ENCODE data around the gene PFDN4.

PFDN4 gene

DNA sequence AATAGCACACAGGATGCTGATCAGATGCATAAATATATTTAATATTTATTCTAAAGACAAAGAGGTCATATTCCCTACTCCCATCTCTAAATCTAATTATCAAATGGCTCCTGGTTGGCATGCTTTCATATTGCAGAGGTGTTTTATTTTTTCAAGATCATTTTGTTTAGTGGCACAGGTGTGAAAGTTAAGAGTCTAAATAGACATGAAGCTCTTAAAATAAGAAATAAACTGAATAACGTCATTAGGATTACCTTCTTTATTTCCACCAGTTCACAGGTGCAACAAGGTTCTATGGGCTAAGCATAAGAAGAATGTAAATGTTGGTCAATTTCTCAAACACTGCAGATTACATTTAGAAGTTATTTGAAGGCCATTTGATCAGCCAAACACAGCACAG, 27.0 kb upstream of the PFDN4 start:
- no peak for TF ChIP-seq GATA1 (IDR thresholded peaks at IDR 0.05; ENCODE audit: low read depth, low read length)
- TF ChIP-seq POLR2A (IDR thresholded peaks at IDR 0.05; ENCODE audit: low read length) = no peak
- no peak for DNase-seq

DNA sequence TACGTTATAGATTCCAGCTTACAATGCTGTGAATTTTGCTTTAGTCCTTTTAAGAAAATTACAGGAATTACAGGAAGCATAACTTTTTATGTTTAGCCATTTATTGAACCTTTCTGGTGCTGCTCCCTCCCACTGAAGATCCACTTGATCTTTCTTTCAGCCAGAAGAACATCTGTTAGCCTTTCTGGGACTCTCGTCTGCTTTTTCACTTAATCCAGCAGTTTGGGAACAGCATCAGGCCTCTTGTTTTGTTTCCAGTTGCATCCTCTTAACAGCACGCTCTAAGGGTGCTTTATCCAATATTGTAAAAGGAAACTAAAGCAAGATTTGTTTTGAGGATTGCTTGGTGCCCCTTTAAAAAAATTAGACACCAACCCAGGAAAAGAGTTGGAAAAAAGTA, 23.8 kb upstream of the PFDN4 start:
- DNase-seq = no peak
- no peak for TF ChIP-seq POLR2A (IDR thresholded peaks at IDR 0.05; ENCODE audit: low read length)

DNA sequence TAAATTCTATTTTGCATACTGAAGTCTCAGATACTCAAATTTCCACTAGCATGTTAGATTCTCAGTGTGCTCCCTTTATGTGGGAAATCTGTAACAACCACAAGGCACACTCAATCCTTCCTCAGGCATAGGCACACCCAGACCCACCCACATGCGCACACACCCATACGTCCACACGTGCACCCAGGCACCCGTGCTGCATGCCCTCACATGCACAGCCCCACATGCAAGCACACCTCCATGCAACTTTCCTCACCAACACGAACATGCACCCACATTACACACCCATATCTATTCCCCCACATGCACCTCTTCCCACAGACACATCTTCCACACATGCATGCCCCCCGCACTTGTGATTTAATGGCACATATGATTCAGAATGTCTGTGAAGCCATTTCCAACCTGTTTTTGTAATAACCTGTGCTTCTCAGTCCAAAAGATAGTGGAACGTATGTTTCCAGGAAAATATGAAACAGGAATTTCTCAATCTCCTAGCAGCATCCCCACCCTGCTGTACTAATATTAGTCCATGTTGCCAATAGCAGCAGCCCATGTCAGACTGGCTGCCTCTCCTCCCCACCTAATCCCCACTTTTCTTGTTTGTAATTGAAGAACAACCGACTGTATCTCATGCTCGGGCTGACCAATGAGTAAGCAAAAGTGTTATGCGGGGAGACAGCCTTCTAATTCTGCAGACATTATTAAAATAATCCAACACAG, 22.8 kb upstream of the PFDN4 start:
- DNase-seq = no peak
- TF ChIP-seq POLR2A (IDR thresholded peaks at IDR 0.05; ENCODE audit: low read length) = no peak
- TF ChIP-seq GATA1 (IDR thresholded peaks at IDR 0.05; ENCODE audit: low read depth, low read length) = no peak

DNA sequence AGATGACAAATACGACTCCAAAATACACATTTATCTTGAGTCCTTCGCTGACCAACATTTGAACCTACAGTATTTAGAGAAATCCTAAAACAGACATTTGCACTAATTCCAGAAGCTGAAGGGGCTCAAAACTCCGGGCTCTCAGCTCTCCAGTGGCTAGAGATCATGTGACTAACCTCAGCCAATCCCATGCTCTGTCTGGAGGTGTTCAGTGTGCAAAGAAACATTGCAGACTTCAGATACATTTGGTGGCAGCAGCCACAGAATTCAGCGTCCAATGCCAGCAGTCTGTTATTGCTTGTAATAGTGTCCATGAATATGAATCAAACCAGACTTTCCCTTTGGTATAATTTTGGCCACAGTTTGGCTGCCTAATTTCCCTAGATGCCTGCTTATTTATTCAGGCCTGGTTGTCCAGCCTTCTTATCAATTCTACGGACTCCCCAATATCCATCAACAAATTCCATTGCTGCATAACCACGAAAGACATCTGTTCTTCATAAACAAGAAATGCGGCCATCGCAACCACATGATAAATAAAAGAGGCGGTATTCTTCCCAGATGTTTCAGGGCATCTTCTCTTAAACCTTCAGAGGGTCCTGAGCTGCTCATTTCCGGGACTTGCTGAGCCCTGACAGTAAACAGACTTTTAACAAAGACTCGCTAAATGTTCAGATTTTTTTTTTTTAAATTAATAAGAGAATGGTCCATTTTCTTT, 19.6 kb upstream of the PFDN4 start:
- no peak for DNase-seq
- no peak for TF ChIP-seq POLR2A (IDR thresholded peaks at IDR 0.05; ENCODE audit: low read length)
- TF ChIP-seq GATA1 (IDR thresholded peaks at IDR 0.05; ENCODE audit: low read depth, low read length) = no peak

DNA sequence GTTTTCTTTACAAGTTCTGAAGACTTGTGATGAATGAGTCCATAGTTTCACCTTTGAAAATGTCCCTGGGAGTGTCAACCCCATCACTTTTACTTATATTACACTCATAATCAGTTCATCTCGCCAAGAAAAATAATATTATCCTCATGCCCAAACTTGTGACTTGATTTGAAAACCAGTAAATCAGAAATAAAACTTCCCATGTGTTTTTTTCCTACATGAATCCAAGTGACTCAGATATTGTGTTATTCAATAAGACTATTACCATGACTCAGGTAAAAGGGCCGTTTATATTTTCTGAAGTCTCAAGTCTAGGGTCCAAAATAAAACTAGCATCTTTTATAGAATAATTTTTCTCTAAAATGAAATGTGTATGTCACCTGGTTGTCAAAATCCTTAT, 18.3 kb upstream of the PFDN4 start:
- TF ChIP-seq GATA1 (IDR thresholded peaks at IDR 0.05; ENCODE audit: low read depth, low read length) (no peak), POLR2A (IDR thresholded peaks at IDR 0.05; ENCODE audit: low read length) (no peak)
- no peak for DNase-seq

DNA sequence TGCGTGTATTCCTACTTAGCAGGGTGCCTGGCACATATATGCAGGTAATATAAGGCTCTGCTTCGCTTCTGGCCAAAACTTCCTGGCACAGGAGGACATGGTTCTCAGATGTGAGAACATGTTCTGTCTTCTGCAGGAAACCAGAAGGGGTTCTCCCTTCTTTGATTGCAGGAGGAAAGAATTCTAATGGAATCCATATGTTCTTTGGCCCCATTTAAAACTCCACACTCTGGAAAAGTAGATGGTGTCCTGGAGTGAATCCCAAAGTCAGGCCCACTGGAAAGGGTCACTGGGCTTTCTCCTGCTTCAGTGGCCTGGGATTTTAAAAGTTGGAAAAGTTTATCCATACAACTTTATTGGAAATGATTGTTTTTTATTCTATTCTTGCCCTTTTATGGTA, 17.7 kb upstream of the PFDN4 start:
- TF ChIP-seq GATA1 (IDR thresholded peaks at IDR 0.05; ENCODE audit: low read depth, low read length) (no peak), POLR2A (IDR thresholded peaks at IDR 0.05; ENCODE audit: low read length) (no peak)
- DNase-seq = no peak

DNA sequence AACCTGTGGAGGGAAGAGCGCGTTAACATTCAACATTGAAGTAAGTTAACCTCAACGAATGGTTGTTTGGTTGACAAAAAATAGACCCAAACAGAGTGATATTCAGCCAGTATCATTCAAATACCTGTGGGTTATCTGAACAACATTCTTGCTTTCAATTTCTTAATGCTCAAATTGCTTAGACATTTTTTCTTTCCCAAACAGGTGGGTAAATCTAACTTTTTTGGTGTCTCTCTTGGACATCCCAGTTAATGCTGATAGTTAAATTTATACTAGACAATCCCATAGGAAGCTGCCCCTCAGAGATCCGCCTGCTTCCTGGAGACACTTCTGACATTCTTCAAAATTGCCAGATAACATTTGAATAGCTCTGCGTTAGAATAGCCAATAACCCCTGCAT, 14.1 kb upstream of the PFDN4 start:
- TF ChIP-seq POLR2A (IDR thresholded peaks at IDR 0.05; ENCODE audit: low read length) (no peak), GATA1 (IDR thresholded peaks at IDR 0.05; ENCODE audit: low read depth, low read length) (no peak)
- DNase-seq = no peak

DNA sequence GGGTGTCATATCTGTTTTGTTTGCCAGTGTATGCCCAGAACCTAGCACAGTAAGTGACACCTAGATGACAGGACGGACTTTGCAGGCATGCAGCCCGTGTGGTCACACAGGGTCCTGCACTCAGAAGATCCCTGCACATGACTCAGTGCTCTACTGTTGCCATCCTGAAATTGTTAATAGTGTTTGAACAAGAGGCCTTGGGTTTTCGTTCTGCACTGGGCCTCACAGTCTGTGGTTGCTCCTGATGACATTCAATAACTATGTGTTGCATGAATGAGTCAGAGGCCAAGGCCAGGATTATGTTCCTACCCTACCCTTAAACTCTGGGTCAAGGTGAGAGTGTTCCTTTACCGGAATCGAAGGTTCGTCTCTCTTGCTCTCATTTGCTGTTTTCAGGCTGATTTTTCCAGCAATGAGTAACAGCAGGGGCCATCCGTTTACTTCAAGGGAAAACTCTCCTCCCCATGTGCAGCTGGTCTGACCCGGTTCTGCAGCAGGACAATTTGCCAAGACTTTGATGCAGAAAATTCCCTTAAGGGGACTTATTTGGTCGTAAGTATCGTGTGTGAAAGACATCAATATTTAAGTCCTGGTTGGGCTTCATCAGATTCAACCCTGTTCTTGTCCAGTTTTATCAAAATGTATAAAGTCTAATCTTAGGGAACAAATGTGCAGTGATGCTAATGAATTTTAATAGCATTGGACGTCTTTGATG, 13.0 kb upstream of the PFDN4 start:
- TF ChIP-seq POLR2A (IDR thresholded peaks at IDR 0.05; ENCODE audit: low read length) (no peak), GATA1 (IDR thresholded peaks at IDR 0.05; ENCODE audit: low read depth, low read length) (no peak)
- DNase-seq = no peak

DNA sequence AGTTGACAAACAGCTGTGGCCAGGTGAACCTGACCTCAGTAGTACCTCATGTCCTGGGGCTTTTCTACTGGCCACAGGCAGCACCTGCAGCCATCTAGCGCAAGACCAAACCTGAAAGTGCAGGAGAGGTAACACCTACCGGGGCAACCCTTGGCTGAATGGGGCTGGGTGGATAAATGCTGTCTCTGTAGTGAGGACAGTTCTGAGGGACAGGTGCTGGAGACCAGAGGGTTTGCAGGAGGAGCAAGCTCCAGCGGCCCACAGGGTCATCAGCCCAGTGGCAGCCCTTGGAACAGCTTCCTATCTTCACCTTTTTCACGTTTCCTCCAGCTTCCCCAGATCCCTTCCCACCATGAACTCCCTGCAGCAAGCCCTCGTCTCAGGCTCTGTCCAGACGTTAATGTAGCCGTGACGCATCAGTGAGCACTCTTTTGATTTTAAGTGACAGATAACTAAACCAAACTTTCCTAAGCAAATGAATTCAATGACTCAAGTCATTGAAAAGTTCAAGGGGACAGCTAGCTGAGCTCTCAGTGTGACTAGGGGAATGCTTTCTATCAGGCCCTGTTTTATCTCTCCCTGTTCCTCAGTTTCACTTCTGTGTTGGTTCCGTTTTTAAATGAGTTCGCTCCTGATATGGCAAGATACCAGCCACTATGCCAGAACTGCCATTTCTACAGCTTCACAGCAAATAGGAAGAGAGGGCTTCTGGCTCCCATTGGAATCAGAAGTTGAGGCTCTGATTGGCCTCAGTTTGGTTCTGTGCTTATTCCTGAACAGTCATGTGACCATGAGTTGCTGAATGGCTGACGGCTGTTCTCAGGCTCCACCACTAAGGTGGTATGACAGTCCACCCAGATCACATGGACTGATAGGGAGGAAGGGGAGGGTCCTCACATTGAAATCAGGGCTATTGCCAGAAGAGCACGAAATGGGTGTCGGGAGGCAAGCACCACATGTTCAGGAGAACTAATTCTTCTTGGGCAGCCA, 12.1 kb upstream of the PFDN4 start:
- no peak for DNase-seq
- no peak for TF ChIP-seq POLR2A (IDR thresholded peaks at IDR 0.05; ENCODE audit: low read length)
- TF ChIP-seq GATA1 (IDR thresholded peaks at IDR 0.05; ENCODE audit: low read depth, low read length) = no peak

DNA sequence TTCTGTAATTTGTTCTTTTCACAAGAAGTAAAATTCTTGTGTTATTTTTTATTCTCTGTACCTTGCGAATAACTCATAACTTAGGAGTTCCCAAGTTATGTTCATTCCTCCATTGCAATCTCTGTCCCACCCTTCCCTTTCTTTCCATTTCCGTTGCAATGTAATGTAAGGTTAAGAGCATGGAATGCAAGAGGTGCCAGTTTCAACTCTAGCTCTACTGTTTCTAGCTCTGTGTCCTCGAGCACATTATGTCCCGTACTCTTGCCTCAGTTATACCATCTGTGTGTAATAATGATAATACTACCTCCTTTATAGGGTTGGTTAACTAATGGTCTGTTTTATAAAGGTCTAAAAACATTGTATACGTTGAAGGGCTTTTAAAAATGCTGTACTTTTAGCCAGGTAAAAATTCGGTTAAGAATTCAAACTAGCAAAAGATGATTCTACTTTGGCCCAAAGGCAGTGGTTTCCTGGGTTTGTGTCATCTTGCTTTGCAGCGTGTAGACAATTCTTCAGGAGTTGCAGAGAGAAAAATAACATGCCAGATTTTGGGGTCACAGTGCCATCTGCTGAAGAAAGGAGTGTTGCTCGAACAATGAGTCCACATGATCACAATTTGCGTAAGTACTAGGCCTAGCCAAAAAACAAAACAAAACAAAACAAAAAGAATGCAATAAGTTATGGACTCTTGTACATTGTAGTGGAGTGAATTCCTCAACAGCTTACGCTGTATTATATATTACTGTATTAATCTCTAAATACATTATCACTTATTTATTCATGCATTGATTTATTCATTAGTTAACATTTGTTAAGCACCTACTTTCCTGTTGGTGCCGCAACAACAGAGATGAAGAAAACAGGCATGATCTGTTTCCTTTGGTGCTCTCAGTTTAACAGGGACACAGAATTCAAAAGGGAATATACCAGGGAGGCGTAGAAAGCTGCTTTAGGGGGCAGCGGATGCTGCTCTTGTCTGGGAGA, 10.0 kb upstream of the PFDN4 start:
- peak; percentile 22 to 30 for DNase-seq
- TF ChIP-seq GATA1 (IDR thresholded peaks at IDR 0.05; ENCODE audit: low read depth, low read length) (no peak), POLR2A (IDR thresholded peaks at IDR 0.05; ENCODE audit: low read length) (no peak)

DNA sequence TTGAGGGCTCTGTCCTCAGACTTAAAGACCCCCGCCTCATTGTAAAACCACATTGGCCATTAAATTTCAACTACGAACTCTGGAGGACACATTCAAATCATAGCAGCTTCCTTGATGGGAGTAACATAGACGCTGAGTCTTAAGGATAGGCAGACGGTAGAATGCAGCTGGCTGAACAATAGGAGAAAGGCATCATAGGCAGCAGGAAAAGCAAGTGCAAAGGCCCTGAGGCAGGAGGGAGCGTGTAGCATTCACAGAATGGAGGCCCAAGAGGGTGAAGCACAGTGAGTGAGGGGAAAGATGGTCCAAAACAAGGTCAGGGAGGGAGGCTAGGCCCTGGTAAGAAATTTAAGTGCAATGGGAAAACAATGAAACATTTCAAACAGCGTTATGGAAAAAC, 8.6 kb upstream of the PFDN4 start:
- no peak for DNase-seq
- TF ChIP-seq POLR2A (IDR thresholded peaks at IDR 0.05; ENCODE audit: low read length) = no peak
- TF ChIP-seq GATA1 (IDR thresholded peaks at IDR 0.05; ENCODE audit: low read depth, low read length) = no peak

DNA sequence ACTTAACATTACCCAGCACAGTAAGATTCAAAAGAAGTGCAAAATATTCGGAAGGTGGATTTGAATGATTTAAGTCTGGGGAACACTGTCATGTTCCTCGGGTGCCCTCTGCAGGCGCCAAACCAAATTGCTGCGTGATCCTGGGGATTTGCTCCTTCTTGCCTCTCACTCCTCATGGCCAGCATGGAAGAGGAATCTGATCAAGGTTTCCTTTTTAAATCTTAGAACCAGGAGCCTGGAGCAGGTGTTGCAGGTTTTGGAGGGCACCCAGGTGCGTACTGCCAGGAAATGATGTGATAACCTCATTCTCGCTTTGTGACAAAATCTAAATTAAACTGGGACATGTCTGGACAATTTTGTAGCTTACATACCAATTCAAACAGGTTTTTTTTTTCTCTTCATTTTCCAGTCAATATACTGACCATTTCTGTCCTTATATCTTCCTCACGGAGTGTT, 8.1 kb upstream of the PFDN4 start:
- no peak for TF ChIP-seq GATA1 (IDR thresholded peaks at IDR 0.05; ENCODE audit: low read depth, low read length)
- TF ChIP-seq POLR2A (IDR thresholded peaks at IDR 0.05; ENCODE audit: low read length) = no peak
- DNase-seq = peak; percentile 70 to 83

Data from erythroblast (primary cell).